ENCODE data around the gene MUC2.

Gene MUC2

GRCh38 chr11:1082728-1083620 lies 8.3 kb downstream of the MUC2 start:
- H3K27ac ChIP-seq = peak overlapping the region; percentile 37; the same call in 1 of the 2 replicates
- no peak for TF ChIP-seq CTCF (conservative IDR thresholded peaks at IDR 0.05)

DNA sequence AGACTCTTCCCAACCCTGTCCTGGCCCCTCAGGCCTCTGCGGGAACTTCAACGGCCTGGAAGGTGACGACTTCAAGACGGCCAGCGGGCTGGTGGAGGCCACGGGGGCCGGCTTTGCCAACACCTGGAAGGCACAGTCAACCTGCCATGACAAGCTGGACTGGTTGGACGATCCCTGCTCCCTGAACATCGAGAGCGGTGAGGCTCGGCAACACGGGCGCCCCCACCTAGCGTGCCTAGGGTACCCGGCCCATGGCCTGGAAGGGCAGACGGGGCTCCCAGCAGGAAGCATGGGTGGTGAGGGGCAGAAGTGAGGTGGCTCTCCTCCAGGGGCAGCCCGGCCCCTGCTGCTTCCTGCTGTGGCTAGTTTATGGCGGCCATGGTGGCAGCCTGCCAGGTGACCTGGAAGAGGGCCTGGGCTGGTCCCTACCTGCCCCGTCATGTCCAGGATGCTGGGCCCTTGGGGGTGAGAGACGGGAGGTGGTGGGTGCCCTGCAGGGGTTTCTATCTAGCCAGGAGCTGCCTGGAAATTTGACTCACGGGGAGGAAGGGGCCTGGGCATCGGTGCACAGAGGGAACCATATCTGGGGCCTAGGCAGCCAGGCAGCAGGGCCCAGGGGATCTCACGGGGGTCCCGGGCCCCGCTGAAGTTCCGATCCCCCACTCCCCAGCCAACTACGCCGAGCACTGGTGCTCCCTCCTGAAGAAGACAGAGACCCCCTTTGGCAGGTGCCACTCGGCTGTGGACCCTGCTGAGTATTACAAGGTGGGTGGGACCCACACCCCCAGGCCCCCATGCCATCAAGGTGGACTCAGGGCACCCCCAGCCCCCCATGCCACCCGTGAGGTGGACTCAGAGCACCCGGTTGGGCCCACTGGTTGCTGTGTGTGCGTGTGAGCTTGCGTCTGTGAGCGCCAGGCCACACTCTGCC lies 9.2 kb downstream of the MUC2 start:
- H3K27ac ChIP-seq = peak overlapping the region; percentile 37; the same call in 1 of the 2 replicates
- no peak for TF ChIP-seq CTCF (conservative IDR thresholded peaks at IDR 0.05)

- TF ChIP-seq CTCF (conservative IDR thresholded peaks at IDR 0.05) = no peak
- H3K27ac ChIP-seq = no peak overlapping the region
Measured at GRCh38 chr11:1084561-1085439, 10.1 kb downstream of the MUC2 start.

DNA sequence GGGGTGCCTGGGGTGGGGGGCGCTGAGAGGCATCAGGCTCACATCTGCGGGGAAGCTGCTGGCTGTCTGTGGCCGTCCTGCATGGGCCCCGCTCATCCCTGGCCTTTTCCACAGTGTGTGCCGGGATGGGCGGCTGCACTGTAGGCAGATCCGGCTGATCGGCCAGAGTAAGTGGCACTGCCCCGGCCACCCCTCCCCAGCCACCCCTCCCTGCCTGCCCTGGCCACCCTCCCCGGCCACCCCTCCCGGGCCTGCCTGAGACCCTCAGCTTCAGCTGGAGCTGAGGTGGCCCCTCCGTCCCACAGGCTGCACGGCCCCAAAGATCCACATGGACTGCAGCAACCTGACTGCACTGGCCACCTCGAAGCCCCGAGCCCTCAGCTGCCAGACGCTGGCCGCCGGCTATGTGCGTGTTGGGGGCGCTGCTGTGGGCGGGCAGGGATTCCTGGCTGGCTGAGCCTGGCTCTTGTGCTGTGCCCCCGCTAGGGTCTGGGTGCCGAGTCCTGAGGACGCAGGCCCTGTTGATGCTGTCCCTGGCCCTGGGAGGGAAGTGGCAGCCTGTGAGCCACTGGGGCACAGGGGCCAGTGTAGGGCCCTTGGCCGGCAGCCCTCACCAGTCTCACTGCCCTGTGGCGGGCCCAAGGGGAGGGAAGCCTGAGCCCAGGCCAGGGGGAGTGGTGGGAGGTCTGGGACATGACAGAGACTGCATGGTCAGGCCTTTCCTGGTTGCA lies 10.9 kb downstream of the MUC2 start:
- TF ChIP-seq CTCF (conservative IDR thresholded peaks at IDR 0.05) = no peak

DNA sequence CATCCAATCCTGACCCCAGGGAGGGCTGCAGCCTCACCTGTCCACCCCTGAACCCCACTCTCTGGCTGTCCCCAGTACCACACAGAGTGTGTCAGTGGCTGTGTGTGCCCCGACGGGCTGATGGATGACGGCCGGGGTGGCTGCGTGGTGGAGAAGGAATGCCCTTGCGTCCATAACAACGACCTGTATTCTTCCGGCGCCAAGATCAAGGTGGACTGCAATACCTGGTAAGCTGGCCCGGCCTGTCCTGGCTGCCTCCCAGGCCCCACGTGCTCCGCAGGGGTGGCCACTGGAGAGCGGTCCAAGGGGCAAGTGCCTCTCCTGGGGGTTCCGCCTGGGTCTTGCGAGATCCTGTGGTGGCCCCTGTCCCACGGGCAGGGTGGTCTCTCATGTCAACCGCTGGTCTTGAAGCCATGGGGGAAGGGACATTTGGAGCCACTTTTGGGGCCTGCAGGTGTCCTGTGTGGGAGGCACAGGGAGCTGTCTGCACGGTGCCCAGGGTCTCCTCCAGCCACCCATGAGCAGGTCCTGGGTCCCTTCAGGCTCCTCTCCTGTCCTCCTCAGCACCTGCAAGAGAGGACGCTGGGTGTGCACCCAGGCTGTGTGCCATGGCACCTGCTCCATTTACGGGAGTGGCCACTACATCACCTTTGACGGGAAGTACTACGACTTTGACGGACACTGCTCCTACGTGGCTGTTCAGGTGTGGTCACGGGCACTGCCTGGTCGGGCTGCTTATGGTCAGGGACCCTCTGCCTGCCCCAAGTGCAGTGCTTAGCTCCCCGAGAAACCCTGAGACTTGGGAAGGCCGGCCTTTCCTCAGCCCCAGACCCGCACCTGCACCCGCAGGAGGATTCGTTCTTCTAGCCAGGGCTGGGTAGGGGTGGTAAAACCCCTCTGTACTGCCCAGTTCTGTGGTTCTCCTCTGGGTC lies 11.8 kb downstream of the MUC2 start:
- no peak for TF ChIP-seq CTCF (conservative IDR thresholded peaks at IDR 0.05)

More for the DNA sequence above, 10.9 kb downstream of the MUC2 start:
- no peak overlapping the region for H3K27ac ChIP-seq

More for the DNA sequence above, 11.8 kb downstream of the MUC2 start:
- no peak overlapping the region for H3K27ac ChIP-seq
